Mammary epithelial cell (primary cell): ENCODE data around the gene BRAF.

ENCODE experiments used
- CTCF ChIP-seq, 2 donors: IDR thresholded peaks in 1 of 2; conservative IDR thresholded peaks in 1 of 2; 2 replicates each; pipeline ENCODE4 v1.5.1; 2011 to 2012; ENCODE audit warnings: inconsistent platforms in 2 of 2, low read length in 2 of 2, mild to moderate bottlenecking in 2 of 2, control low read depth in 1 of 2, low read depth in 1 of 2; ENCODE audit not compliant: insufficient read depth in 1 of 2; ENCODE audit errors: extremely low read depth in 1 of 2
- EZH2 ChIP-seq: IDR thresholded peaks from 2 replicates; pipeline ENCODE4 v1.6.1; 2012; ENCODE audit warnings: low read length, inconsistent platforms, borderline replicate concordance

DNA sequence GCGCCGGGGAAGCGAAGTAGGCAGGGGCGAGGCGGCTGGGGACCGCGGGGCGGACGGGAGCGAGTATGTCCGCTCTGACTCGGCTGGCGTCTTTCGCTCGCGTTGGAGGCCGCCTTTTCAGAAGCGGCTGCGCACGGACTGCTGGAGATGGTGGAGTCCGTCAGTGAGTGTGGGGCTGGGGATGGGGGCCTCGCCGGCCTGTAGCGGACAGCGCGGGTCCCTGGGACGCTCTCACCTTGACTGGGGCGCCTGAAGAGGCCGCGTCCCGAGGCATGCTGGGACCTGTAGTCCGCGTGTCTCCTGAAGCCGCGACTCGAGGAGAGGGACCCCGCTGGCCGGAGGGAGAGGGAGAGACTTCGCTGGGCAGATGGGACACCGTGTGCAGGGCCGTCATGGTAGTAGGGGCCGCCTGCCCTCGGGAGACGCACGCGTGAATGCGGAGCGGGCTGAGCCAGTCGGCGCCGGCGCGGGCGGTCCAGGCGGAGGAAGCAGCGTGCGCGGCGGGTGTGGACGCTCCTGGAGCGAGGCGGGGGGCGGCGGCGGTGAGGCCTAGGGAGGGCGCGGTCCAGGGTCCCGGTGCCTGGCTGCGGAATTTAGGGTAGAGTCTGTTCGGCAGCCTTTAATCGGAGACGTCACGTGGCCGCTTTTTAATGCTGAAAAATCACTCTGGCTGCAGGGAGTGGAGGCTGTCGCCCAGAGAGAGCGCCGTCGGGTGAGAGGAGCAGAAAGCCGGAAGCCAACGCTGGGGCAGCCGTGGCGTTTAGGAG is 227.9 kb downstream of the BRAF start, which contains the start of gene NDUFB2:
- TF ChIP-seq EZH2 (no peak), CTCF (conservative IDR thresholded peaks at IDR 0.05 in 1 of 2, IDR thresholded peaks at IDR 0.05 in 1 of 2; ENCODE audit: extremely low read depth in 1 of 2, insufficient read depth in 1 of 2, low read depth in 1 of 2, low read length in 2 of 2) (no peak)
